RWPE2 (cell line): ENCODE data around the gene SYNGR1.

Source experiments
- ATAC-seq: fragments of 200-7000 bp; cut with Tn5 transposase; 3 replicates; pipeline ENCODE4 v1.9.1; 2021; ENCODE audit warnings: low read depth
- DNase-seq: peaks from one replicate; pipeline ENCODE4 v3.0.0-alpha.2; 2020; ENCODE audit warnings: low spot score
- H3K27ac ChIP-seq: fragments of 450-650 bp; 2 replicates; pipeline ENCODE4 v1.5.1; 2017; ENCODE audit warnings: mild to moderate bottlenecking; ENCODE audit not compliant: poor library complexity, severe bottlenecking
- H3K27me3 ChIP-seq: fragments of 250-450 bp; sonication (Bioruptor Pico); 2 replicates; pipeline ENCODE4 v1.5.1; 2021; ENCODE audit warnings: mild to moderate bottlenecking, moderate library complexity; ENCODE audit not compliant: insufficient read depth, poor library complexity, severe bottlenecking
- H3K36me3 ChIP-seq: fragments of 250-450 bp; sonication (Bioruptor Pico); 2 replicates; pipeline ENCODE4 v1.5.1; 2020; ENCODE audit warnings: low read depth, mild to moderate bottlenecking, moderate library complexity
- H3K4me1 ChIP-seq: fragments of 250-450 bp; sonication (Bioruptor Pico); 2 replicates; pipeline ENCODE4 v1.5.1; 2021; ENCODE audit warnings: mild to moderate bottlenecking, moderate library complexity; ENCODE audit not compliant: insufficient read depth, poor library complexity, severe bottlenecking
- H3K4me3 ChIP-seq: fragments of 250-450 bp; sonication (Bioruptor Pico); 2 replicates; pipeline ENCODE4 v1.5.1; 2021; ENCODE audit warnings: mild to moderate bottlenecking, moderate library complexity; ENCODE audit not compliant: severe bottlenecking
- H3K9me3 ChIP-seq: fragments of 250-450 bp; sonication (Bioruptor Pico); 2 replicates; pipeline ENCODE4 v1.5.1; 2021; ENCODE audit warnings: mild to moderate bottlenecking, moderate library complexity; ENCODE audit not compliant: severe bottlenecking
- TF ChIP-seq, protein P1 (sequence below): fragments of 450-650 bp; IDR thresholded peaks from one replicate; pipeline ENCODE4 v1.5.1; 2017; ENCODE audit warnings: mild to moderate bottlenecking, moderate library complexity; ENCODE audit not compliant: poor library complexity, severe bottlenecking

Gene SYNGR1

DNA sequence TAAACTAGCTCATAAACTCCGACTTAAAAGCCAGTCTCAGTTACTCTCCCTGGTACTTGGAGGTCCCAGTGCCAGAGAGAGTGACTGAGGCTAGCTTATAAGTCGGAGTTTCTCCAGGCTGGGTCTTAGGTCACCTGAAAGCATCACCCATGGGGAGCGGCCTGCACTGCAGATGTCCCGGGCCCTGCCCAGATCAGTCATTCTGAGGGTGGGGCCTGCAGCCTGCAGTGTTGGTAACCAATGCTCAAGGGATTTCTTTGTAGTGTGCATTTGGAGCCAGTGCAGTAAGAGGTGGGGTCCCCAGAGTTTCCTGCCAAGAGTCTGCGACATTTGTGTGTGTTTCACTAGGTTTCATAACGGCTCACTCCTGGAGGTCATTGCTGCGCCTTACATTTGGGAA is 64.6 kb downstream of the SYNGR1 start:
- Histone ChIP-seq H3K9me3 (no peaks in the 10 kb centered on the region), H3K27me3 (no peaks in the 10 kb centered on the region), H3K36me3 (peaks cover 39% of the 10 kb centered on the region), H3K4me3 (no peak overlapping the region), H3K27ac (no peak overlapping the region), H3K4me1 (no peaks in the 10 kb centered on the region)
- TF ChIP-seq, protein P1, sequence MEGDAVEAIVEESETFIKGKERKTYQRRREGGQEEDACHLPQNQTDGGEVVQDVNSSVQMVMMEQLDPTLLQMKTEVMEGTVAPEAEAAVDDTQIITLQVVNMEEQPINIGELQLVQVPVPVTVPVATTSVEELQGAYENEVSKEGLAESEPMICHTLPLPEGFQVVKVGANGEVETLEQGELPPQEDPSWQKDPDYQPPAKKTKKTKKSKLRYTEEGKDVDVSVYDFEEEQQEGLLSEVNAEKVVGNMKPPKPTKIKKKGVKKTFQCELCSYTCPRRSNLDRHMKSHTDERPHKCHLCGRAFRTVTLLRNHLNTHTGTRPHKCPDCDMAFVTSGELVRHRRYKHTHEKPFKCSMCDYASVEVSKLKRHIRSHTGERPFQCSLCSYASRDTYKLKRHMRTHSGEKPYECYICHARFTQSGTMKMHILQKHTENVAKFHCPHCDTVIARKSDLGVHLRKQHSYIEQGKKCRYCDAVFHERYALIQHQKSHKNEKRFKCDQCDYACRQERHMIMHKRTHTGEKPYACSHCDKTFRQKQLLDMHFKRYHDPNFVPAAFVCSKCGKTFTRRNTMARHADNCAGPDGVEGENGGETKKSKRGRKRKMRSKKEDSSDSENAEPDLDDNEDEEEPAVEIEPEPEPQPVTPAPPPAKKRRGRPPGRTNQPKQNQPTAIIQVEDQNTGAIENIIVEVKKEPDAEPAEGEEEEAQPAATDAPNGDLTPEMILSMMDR: no peak
- ATAC-seq (no peak), DNase-seq (no peak)

DNA sequence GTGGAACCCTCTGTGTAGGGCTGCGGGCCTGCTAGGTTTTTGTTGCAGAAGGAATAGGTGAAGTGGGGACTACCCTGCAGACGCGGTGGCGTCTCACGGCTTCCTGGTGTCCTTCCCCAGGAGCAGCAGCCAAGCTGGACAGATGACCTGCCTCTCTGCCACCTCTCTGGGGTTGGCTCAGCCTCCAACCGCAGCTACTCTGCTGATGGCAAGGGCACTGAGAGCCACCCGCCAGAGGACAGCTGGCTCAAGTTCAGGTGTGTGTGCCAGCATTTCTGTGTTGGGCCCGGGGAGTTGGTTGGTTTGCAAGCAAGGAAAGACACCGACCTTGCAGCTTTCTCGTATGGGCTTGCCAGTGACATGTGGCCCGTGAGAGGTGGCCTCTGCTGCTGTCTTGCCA is 65.1 kb downstream of the SYNGR1 start:
- H3K36me3 ChIP-seq: peaks cover 39% of the 10 kb centered on the region
- H3K4me1 ChIP-seq: no peaks in the 10 kb centered on the region
- H3K27ac ChIP-seq: no peak overlapping the region
- H3K4me3 ChIP-seq: no peak overlapping the region
- ATAC-seq (no peak), DNase-seq (no peak)
- no peaks in the 10 kb centered on the region for H3K27me3 ChIP-seq
- no peaks in the 10 kb centered on the region for H3K9me3 ChIP-seq
- TF ChIP-seq, protein P1: no peak

DNA sequence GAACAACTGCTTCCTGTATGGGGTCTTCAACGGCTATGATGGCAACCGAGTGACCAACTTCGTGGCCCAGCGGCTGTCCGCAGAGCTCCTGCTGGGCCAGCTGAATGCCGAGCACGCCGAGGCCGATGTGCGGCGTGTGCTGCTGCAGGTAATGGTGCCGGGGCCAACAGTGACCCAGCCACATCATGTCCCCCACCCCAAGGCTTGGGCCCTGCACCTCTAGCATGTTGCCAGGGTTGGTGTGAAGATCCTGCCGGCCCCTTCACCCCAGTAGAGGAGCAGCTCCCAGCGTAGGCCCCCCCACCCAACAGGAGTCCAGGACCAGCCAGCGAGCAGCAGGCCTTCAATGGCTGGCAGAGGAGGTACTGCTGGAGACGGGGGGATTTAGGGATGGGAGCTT is 65.7 kb downstream of the SYNGR1 start:
- TF ChIP-seq, protein P1: no peak
- Histone ChIP-seq H3K9me3 (no peaks in the 10 kb centered on the region), H3K27me3 (no peaks in the 10 kb centered on the region), H3K27ac (no peak overlapping the region), H3K4me1 (no peaks in the 10 kb centered on the region), H3K36me3 (peaks cover 45% of the 10 kb centered on the region), H3K4me3 (no peak overlapping the region)
- ATAC-seq (no peak), DNase-seq (no peak)

DNA sequence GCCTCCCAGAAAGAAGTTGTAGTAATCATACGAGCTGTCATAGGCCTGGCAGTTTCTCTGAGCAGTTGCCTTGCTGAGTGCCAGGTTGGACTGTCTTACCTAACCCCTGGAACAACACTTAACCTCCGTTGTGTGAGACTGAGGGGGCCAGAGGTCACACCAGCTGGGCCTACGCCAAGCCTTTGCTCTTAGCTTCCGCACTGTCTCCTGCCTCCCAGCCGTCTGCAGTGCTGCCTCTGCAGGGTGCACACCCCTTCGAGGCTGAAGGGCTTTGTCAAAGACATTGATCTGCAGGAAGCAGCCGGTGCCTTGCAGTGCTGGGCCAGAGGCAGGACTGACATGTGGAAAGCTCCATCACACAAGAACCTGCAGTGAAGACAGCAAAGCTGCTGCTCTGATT is 66.5 kb downstream of the SYNGR1 start:
- no peak for ATAC-seq
- H3K4me1 ChIP-seq: no peaks in the 10 kb centered on the region

DNA sequence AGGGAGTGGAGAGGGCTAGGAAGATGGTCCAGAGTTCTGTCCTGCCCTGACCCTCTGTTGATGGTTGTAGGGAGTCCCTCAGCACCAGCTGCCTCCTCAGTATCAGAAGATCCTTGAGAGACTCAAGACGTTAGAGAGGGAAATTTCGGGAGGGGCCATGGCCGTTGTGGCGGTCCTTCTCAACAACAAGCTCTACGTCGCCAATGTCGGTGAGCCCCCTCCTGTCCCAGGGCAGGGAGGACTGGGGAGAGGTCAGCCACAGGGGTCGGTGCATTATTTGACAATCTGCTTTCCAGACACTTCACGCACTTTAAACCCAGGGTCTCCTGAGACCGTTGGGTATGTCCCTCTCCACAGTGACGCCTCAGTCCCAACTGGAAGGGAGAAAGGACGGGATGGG is 67.8 kb downstream of the SYNGR1 start:
- H3K36me3 ChIP-seq: peaks cover 55% of the 10 kb centered on the region
- no peak for ATAC-seq
- DNase-seq: no peak
- no peak overlapping the region for H3K27ac ChIP-seq
- TF ChIP-seq, protein P1: no peak
- no peaks in the 10 kb centered on the region for H3K4me1 ChIP-seq
- no peaks in the 10 kb centered on the region for H3K9me3 ChIP-seq
- H3K27me3 ChIP-seq: no peaks in the 10 kb centered on the region
- no peak overlapping the region for H3K4me3 ChIP-seq

More for the DNA sequence above, 66.5 kb downstream of the SYNGR1 start:
- DNase-seq: no peak
- Histone ChIP-seq H3K27ac (no peak overlapping the region), H3K4me3 (no peak overlapping the region), H3K9me3 (no peaks in the 10 kb centered on the region), H3K27me3 (no peaks in the 10 kb centered on the region), H3K36me3 (peaks cover 48% of the 10 kb centered on the region)
- TF ChIP-seq, protein P1: no peak
